Neural cell (in vitro differentiated cells): ENCODE measurements around the gene CRACDL.

Experiments
- EP300 ChIP-seq: fragments of 450-650 bp; conservative IDR thresholded peaks from 2 replicates; pipeline ENCODE4 v1.6.1; 2014; ENCODE audit warnings: antibody characterized with exemption, mild to moderate bottlenecking, moderate library complexity; ENCODE audit not compliant: poor library complexity, severe bottlenecking
- EZH2 ChIP-seq: fragments of 200-600, 300-800 bp; shearing (Covaris generic), sonication (generic); IDR thresholded peaks from 2 replicates; pipeline ENCODE4 v1.6.1; 2014; ENCODE audit warnings: antibody characterized with exemption, low read length, borderline replicate concordance, mild to moderate bottlenecking; ENCODE audit not compliant: insufficient read depth, poor library complexity, severe bottlenecking
- MXI1 ChIP-seq: fragments of 450-650 bp; conservative IDR thresholded peaks from 2 replicates; pipeline ENCODE4 v1.6.1; 2014; ENCODE audit warnings: antibody characterized with exemption, mild to moderate bottlenecking; ENCODE audit not compliant: poor library complexity, severe bottlenecking
- POLR2AphosphoS5 ChIP-seq: IDR thresholded peaks from 2 replicates; pipeline ENCODE4 v1.6.1; 2012
- RAD21 ChIP-seq: fragments of 450-650 bp; conservative IDR thresholded peaks from 2 replicates; pipeline ENCODE4 v1.6.1; 2014; ENCODE audit warnings: antibody characterized with exemption, mild to moderate bottlenecking, moderate library complexity
- SMC3 ChIP-seq: fragments of 450-650 bp; conservative IDR thresholded peaks from 2 replicates; pipeline ENCODE4 v1.6.1; 2014; ENCODE audit warnings: antibody characterized with exemption, mild to moderate bottlenecking, moderate library complexity; ENCODE audit not compliant: poor library complexity
- TAF1 ChIP-seq: IDR thresholded peaks from 2 replicates; pipeline ENCODE4 v1.6.1; 2012; ENCODE audit warnings: low read depth
- TF ChIP-seq, protein P1 (sequence below): fragments of 450-650 bp; IDR thresholded peaks from 2 replicates; pipeline ENCODE4 v1.5.1; 2014; ENCODE audit warnings: antibody characterized with exemption, mild to moderate bottlenecking, moderate library complexity; ENCODE audit not compliant: poor library complexity, severe bottlenecking
- TF ChIP-seq, protein P2 (sequence below): IDR thresholded peaks from 2 replicates; pipeline ENCODE4 v1.6.1; 2012; ENCODE audit warnings: borderline replicate concordance

DNA sequence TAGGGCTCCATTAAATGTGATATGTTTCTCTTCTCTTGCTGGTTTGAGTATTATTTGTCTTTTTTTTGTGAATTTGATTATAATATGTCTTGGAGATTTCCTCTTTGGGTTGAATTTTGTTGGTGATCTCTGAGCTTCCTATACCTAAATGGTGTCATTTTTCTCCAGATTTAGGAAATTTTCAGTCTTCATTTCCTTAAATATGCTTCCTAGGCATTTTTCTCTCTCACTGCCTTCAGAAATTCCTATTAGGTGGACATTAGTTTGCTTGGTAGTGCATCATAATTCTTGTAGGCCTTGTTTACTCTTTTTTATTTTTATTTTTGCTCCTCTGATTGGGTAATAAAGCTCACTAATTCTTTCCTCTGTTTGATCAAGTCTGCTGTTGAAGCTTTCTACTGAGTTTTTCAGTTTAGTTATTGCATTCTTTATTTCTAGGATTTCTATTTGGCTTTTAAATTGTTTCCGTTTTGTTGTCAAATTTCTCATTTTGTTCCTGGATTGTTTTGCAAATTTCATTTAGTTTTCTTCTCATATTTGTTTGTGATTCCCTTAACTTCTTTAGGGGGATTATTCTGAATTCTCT is 36.6 kb upstream of the CRACDL start:
- TF ChIP-seq, protein P1, sequence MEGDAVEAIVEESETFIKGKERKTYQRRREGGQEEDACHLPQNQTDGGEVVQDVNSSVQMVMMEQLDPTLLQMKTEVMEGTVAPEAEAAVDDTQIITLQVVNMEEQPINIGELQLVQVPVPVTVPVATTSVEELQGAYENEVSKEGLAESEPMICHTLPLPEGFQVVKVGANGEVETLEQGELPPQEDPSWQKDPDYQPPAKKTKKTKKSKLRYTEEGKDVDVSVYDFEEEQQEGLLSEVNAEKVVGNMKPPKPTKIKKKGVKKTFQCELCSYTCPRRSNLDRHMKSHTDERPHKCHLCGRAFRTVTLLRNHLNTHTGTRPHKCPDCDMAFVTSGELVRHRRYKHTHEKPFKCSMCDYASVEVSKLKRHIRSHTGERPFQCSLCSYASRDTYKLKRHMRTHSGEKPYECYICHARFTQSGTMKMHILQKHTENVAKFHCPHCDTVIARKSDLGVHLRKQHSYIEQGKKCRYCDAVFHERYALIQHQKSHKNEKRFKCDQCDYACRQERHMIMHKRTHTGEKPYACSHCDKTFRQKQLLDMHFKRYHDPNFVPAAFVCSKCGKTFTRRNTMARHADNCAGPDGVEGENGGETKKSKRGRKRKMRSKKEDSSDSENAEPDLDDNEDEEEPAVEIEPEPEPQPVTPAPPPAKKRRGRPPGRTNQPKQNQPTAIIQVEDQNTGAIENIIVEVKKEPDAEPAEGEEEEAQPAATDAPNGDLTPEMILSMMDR = no peak
- TF ChIP-seq POLR2AphosphoS5 (no peak), EZH2 (no peak), TAF1 (no peak), EP300 (no peak), MXI1 (no peak), SMC3 (no peak), RAD21 (no peak)
- TF ChIP-seq, protein P2, sequence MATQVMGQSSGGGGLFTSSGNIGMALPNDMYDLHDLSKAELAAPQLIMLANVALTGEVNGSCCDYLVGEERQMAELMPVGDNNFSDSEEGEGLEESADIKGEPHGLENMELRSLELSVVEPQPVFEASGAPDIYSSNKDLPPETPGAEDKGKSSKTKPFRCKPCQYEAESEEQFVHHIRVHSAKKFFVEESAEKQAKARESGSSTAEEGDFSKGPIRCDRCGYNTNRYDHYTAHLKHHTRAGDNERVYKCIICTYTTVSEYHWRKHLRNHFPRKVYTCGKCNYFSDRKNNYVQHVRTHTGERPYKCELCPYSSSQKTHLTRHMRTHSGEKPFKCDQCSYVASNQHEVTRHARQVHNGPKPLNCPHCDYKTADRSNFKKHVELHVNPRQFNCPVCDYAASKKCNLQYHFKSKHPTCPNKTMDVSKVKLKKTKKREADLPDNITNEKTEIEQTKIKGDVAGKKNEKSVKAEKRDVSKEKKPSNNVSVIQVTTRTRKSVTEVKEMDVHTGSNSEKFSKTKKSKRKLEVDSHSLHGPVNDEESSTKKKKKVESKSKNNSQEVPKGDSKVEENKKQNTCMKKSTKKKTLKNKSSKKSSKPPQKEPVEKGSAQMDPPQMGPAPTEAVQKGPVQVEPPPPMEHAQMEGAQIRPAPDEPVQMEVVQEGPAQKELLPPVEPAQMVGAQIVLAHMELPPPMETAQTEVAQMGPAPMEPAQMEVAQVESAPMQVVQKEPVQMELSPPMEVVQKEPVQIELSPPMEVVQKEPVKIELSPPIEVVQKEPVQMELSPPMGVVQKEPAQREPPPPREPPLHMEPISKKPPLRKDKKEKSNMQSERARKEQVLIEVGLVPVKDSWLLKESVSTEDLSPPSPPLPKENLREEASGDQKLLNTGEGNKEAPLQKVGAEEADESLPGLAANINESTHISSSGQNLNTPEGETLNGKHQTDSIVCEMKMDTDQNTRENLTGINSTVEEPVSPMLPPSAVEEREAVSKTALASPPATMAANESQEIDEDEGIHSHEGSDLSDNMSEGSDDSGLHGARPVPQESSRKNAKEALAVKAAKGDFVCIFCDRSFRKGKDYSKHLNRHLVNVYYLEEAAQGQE = no peak
